Trophoblast cell (in vitro differentiated cells and primary cell): ENCODE data around the gene FAM72C.
"Not testable (repeated sequence)": the region's sequence is repeated elsewhere in the genome, so short reads cannot be mapped to it uniquely, and the experiment has no call there.

ENCODE experiments used
- DNase-seq, 2 donors: peaks; one replicate each; pipeline ENCODE4 v3.0.0-alpha.2; 2016
- H2AFZ ChIP-seq: 2 replicates; pipeline ENCODE4 v1.6.1; 2013; ENCODE audit warnings: low read length, moderate library complexity, mild to moderate bottlenecking; ENCODE audit not compliant: insufficient read depth, poor library complexity
- H2AK5ac ChIP-seq: 2 replicates; pipeline ENCODE4 v1.6.1; 2013; ENCODE audit warnings: mild to moderate bottlenecking, low read length
- H2BK120ac ChIP-seq: 2 replicates; pipeline ENCODE4 v1.6.1; 2013; ENCODE audit warnings: low read length, mild to moderate bottlenecking, moderate library complexity; ENCODE audit not compliant: insufficient read depth, poor library complexity
- H2BK12ac ChIP-seq: 2 replicates; pipeline ENCODE4 v1.6.1; 2013; ENCODE audit warnings: mild to moderate bottlenecking, low read length, moderate library complexity
- H2BK5ac ChIP-seq: 2 replicates; pipeline ENCODE4 v1.6.1; 2013; ENCODE audit warnings: low read length, low read depth, moderate library complexity, mild to moderate bottlenecking; ENCODE audit not compliant: poor library complexity
- H3K14ac ChIP-seq: 2 replicates; pipeline ENCODE4 v1.6.1; 2013; ENCODE audit warnings: mild to moderate bottlenecking, low read length
- H3K18ac ChIP-seq: 2 replicates; pipeline ENCODE4 v1.6.1; 2013; ENCODE audit warnings: mild to moderate bottlenecking, low read length
- H3K23ac ChIP-seq: 2 replicates; pipeline ENCODE4 v1.6.1; 2013; ENCODE audit warnings: low read length
- H3K27ac ChIP-seq: 2 replicates; pipeline ENCODE4 v1.5.1; 2013; ENCODE audit warnings: low read depth, mild to moderate bottlenecking, inconsistent platforms, low read length, moderate library complexity
- H3K27me3 ChIP-seq: 2 replicates; pipeline ENCODE4 v1.6.1; 2013; ENCODE audit warnings: inconsistent platforms, mild to moderate bottlenecking, low read length, moderate library complexity; ENCODE audit not compliant: insufficient read depth
- H3K36me3 ChIP-seq, 2 experiments: 1 replicate in 1 of 2; 2 replicates in 1 of 2; pipeline ENCODE4 v1.6.1; 2013; ENCODE audit warnings: low read length in 2 of 2, mild to moderate bottlenecking in 2 of 2, moderate library complexity in 1 of 2; ENCODE audit not compliant: insufficient read depth in 2 of 2, control insufficient read depth in 1 of 2
- H3K4ac ChIP-seq: 2 replicates; pipeline ENCODE4 v1.6.1; 2013; ENCODE audit warnings: low read depth, mild to moderate bottlenecking, low read length, moderate library complexity
- H3K4me1 ChIP-seq, 2 experiments: 1 replicate in 1 of 2; 2 replicates in 1 of 2; pipeline ENCODE4 v1.6.1; 2013; ENCODE audit warnings: low read length in 2 of 2, mild to moderate bottlenecking in 2 of 2, moderate library complexity in 1 of 2; ENCODE audit not compliant: insufficient read depth in 2 of 2, control insufficient read depth in 1 of 2
- H3K4me2 ChIP-seq: 2 replicates; pipeline ENCODE4 v1.6.1; 2013; ENCODE audit warnings: inconsistent platforms, mild to moderate bottlenecking, low read length, moderate library complexity
- H3K4me3 ChIP-seq: 2 replicates; pipeline ENCODE4 v1.5.1; 2013; ENCODE audit warnings: mild to moderate bottlenecking, low read depth, low read length, inconsistent platforms
- H3K79me1 ChIP-seq: one replicate; pipeline ENCODE4 v1.6.1; 2013; ENCODE audit warnings: low read length
- H3K79me2 ChIP-seq: 2 replicates; pipeline ENCODE4 v1.6.1; 2013; ENCODE audit warnings: low read length, mild to moderate bottlenecking; ENCODE audit not compliant: control insufficient read depth, insufficient read depth, poor library complexity
- H3K9ac ChIP-seq: 2 replicates; pipeline ENCODE4 v1.6.1; 2013; ENCODE audit warnings: mild to moderate bottlenecking, low read length
- H3K9me3 ChIP-seq: 2 replicates; pipeline ENCODE4 v1.6.1; 2013; ENCODE audit warnings: low read depth, mild to moderate bottlenecking, control low read depth, inconsistent platforms, low read length; ENCODE audit not compliant: insufficient read depth
- H4K12ac ChIP-seq: 2 replicates; pipeline ENCODE4 v1.6.1; 2013; ENCODE audit warnings: low read depth, mild to moderate bottlenecking, low read length, moderate library complexity
- H4K8ac ChIP-seq: 2 replicates; pipeline ENCODE4 v1.6.1; 2013; ENCODE audit warnings: low read depth, mild to moderate bottlenecking, low read length, moderate library complexity
- H4K91ac ChIP-seq: one replicate; pipeline ENCODE4 v1.6.1; 2013; ENCODE audit warnings: low read depth, mild to moderate bottlenecking, low read length, moderate library complexity
- WGBS: extraction: QIAGEN DNeasy Blood & Tissue Kit; methylation state at CpG from one replicate; pipeline ENCODE4 v1.1.7; 2013; ENCODE audit warnings: missing lambda C conversion rate; ENCODE audit not compliant: insufficient read length, insufficient coverage; ENCODE audit errors: extremely low coverage; 5-methylcytosine and 5-hydroxymethylcytosine counted together

Gene FAM72C

DNA sequence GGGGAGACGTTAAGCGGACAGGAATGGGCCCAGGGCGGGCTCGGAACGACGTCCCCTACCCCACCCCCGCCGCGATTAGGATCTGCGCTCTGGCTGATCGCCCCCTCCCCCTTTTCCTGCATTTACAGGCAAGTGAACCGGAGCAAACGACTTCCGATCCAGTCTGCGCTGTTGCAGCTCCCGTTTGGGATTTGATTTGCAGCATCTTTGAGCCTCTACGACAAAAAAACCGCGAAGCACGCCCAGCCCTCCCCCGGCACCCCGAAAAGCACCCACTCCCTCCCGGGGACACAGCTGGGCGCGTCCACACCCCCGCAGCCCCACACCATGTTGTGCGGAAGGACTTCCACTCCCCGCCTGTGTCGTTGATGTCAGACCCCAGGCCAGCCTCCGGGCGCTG, 2.6 kb upstream of the FAM72C start:
- not testable (repeated sequence) for DNase-seq, H4K8ac ChIP-seq, H3K36me3 ChIP-seq, H3K4me3 ChIP-seq, H2AK5ac ChIP-seq, H3K23ac ChIP-seq, H4K91ac ChIP-seq, H3K14ac ChIP-seq, H3K27ac ChIP-seq, H3K4me1 ChIP-seq, H2BK12ac ChIP-seq, H3K18ac ChIP-seq, H3K9me3 ChIP-seq, H4K12ac ChIP-seq, H3K27me3 ChIP-seq, H2AFZ ChIP-seq, H3K4me2 ChIP-seq, H3K9ac ChIP-seq, H3K79me1 ChIP-seq, H3K79me2 ChIP-seq, H3K4ac ChIP-seq, H2BK5ac ChIP-seq, H2BK120ac ChIP-seq
- no CpG with 5 or more reads among the region's 31 CpGs for WGBS

- H2AK5ac ChIP-seq, H2BK12ac ChIP-seq, H3K23ac ChIP-seq, H3K9ac ChIP-seq, H3K36me3 ChIP-seq, DNase-seq, H3K9me3 ChIP-seq, H3K27me3 ChIP-seq, H3K4me2 ChIP-seq, H4K91ac ChIP-seq, H3K14ac ChIP-seq, H4K12ac ChIP-seq, H3K79me2 ChIP-seq, H3K4ac ChIP-seq, H3K18ac ChIP-seq, H3K4me1 ChIP-seq, H2AFZ ChIP-seq, H3K4me3 ChIP-seq, H2BK5ac ChIP-seq, H2BK120ac ChIP-seq, H3K79me1 ChIP-seq, H3K27ac ChIP-seq, H4K8ac ChIP-seq: not testable (repeated sequence)
- WGBS: no CpG with 5 or more reads among the region's 37 CpGs
Observed at GRCh38 chr1:143973876-143974414, 2.2 kb upstream of the FAM72C start.

DNA sequence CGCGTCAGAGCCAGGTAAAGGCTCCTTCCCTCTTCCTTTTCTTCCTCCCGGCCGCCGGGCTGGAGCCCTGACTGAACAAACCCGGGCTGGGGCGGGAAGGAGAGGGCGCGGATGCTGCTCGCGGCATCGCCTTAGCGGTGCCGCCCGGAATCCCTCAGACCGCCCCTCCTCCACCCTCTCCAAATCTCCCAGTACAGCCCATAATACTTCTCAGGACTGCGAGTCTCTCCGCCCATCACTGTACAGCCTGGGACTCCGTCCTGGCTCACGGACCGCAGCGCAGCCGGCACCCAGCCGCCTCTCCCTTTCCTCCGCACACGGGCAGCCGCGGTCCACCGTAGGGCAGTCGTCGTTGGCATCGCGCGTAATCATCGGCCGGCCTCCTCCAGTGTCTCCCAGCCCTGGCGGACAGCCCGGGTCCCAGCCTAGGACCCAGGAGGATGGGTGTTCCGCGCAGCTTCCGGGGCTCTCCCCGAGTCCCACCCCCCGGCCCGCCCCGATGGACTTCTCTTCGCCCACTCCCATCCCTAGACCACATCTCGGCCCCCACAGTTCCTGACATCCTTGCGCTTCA, 1.1 kb upstream of the FAM72C start:
- not testable (repeated sequence) for H3K79me1 ChIP-seq, H2BK12ac ChIP-seq, H3K4me2 ChIP-seq, H3K9ac ChIP-seq, H4K8ac ChIP-seq, H3K4me1 ChIP-seq, H3K4ac ChIP-seq, H2BK120ac ChIP-seq, H2BK5ac ChIP-seq, H3K9me3 ChIP-seq, H3K79me2 ChIP-seq, H3K4me3 ChIP-seq, H4K12ac ChIP-seq, H3K36me3 ChIP-seq, H3K27me3 ChIP-seq, H3K14ac ChIP-seq, H2AK5ac ChIP-seq, H2AFZ ChIP-seq, H4K91ac ChIP-seq, H3K18ac ChIP-seq, DNase-seq, H3K23ac ChIP-seq, H3K27ac ChIP-seq
- WGBS: no CpG with 5 or more reads among the region's 48 CpGs

GRCh38 chr1:143965860-143966259, 5.9 kb downstream of the FAM72C start:
- H3K79me2 ChIP-seq, H3K9ac ChIP-seq, H3K36me3 ChIP-seq, H3K27ac ChIP-seq, H2BK120ac ChIP-seq, H3K27me3 ChIP-seq, H4K91ac ChIP-seq, H4K8ac ChIP-seq, H3K14ac ChIP-seq, DNase-seq, H3K23ac ChIP-seq, H2BK12ac ChIP-seq, H3K4ac ChIP-seq, H3K4me3 ChIP-seq, H2AK5ac ChIP-seq, H3K4me2 ChIP-seq, H3K4me1 ChIP-seq, H2AFZ ChIP-seq, H3K79me1 ChIP-seq, H4K12ac ChIP-seq, H3K18ac ChIP-seq, H3K9me3 ChIP-seq, H2BK5ac ChIP-seq: not testable (repeated sequence)
- WGBS: no CpG with 5 or more reads among the region's 1 CpG
